ENCODE data around the gene KCTD14. TPM values are rescaled to one million over a fixed set of nuclear protein-coding genes. Genes with fewer than 3 reads are reported as not detected.

The KCTD14 gene
- 0.09 and 0.28 TPM in 2 replicates for total RNA-seq

GRCh38 chr11:78022397-78023396, at the start of gene KCTD14:
Gene KCTD14, minus strand, starts transcription at chr11:78023276. Its CDS starts 27 bp downstream, at chr11:78023249.

GRCh38 chr11:78063440-78064181, 40.5 kb upstream of the KCTD14 start, which contains the start of gene THRSP:
Gene THRSP, plus strand, starts transcription at chr11:78063861. Its CDS starts 21 bp downstream, at chr11:78063882.

GRCh38 chr11:77994434-77995362, 28.4 kb downstream of the KCTD14 start, which contains the start of gene INTS4:
Gene INTS4, minus strand, starts transcription at chr11:77994668. Its CDS starts 25 bp downstream, at chr11:77994643.

Other genes with a start within 250 kb of the KCTD14 start
- 29.7 and 41.8 TPM in 2 replicates for gene RSF1, start 202.6 kb downstream of the KCTD14 start, total RNA-seq
- gene AAMDC, start 202.1 kb downstream of the KCTD14 start, total RNA-seq, result 46.1 TPM in 2 replicates
- gene INTS4, start 28.6 kb downstream of the KCTD14 start, total RNA-seq, result 24.8 and 25.0 TPM in 2 replicates
- not detected in 2 replicates for gene THRSP, start 40.6 kb upstream of the KCTD14 start, total RNA-seq
- gene NDUFC2, start 56.6 kb upstream of the KCTD14 start, total RNA-seq, result 69.5 and 75.5 TPM in 2 replicates
- 32.3 and 40.5 TPM in 2 replicates for gene ALG8, start 116.3 kb upstream of the KCTD14 start, total RNA-seq
- 4.1 and 6.9 TPM in 2 replicates for gene KCTD21, start 165.3 kb upstream of the KCTD14 start, total RNA-seq
- 8.5 and 11.8 TPM in 2 replicates for gene USP35, start 165.6 kb upstream of the KCTD14 start, total RNA-seq

Measured in smooth muscle cell of bladder (primary cell).